ENCODE results near the gene DEF6.

DNA sequence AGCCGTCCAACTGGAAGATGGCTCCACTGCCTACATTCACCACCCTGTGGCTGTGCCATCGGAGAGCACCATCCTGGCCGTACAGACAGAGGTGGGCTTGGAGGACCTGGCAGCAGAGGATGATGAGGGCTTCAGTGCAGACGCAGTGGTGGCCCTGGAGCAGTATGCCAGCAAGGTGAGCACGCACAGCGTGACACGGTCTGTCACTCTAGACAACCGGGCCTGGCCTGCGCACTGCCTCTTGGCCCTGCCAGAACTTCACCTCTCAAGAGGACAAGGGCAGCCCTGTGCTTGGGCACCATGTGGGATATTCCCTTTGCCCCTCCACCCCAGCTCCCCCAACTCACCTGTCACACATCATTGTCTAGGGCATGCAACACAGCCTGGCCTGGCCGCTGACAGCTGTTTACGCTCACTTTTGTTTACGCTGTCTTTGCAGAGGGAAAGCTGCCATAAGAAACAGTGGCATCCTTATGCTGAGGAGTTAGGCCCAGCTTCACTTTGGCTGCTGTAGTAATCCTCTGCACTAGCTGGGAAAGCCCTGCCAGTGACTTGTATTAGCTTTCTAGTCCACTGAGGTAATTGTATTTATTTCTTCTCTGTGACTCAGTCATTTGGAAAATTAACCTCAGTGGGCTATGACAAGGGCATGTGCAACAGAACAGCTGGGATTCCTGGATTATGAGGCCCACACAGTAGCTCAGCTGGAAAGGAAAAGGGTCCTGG is 9.8 kb upstream of the DEF6 start:
- TF ChIP-seq, protein P1, sequence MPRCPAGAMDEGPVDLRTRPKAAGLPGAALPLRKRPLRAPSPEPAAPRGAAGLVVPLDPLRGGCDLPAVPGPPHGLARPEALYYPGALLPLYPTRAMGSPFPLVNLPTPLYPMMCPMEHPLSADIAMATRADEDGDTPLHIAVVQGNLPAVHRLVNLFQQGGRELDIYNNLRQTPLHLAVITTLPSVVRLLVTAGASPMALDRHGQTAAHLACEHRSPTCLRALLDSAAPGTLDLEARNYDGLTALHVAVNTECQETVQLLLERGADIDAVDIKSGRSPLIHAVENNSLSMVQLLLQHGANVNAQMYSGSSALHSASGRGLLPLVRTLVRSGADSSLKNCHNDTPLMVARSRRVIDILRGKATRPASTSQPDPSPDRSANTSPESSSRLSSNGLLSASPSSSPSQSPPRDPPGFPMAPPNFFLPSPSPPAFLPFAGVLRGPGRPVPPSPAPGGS (CRISPR knock-in tag; IDR thresholded peaks at IDR 0.05): no peak
- TF ChIP-seq ARHGAP35 (CRISPR knock-in tag; IDR thresholded peaks at IDR 0.05; ENCODE audit: borderline replicate concordance): no peak
- TF ChIP-seq FOXJ3 (CRISPR knock-in tag; IDR thresholded peaks at IDR 0.05; ENCODE audit: borderline replicate concordance): no peak
- TF ChIP-seq ZBTB1 (CRISPR knock-in tag; IDR thresholded peaks at IDR 0.05; ENCODE audit: borderline replicate concordance): no peak
- TF ChIP-seq POLR2A (IDR thresholded peaks at IDR 0.05; ENCODE audit: insufficient read depth in 1 of 2, low read depth in 2 of 2, low read length in 2 of 2): no peak
- no peak for TF ChIP-seq ZNF383 (CRISPR knock-in tag; IDR thresholded peaks at IDR 0.05; ENCODE audit: borderline replicate concordance)
- TF ChIP-seq, protein P2, sequence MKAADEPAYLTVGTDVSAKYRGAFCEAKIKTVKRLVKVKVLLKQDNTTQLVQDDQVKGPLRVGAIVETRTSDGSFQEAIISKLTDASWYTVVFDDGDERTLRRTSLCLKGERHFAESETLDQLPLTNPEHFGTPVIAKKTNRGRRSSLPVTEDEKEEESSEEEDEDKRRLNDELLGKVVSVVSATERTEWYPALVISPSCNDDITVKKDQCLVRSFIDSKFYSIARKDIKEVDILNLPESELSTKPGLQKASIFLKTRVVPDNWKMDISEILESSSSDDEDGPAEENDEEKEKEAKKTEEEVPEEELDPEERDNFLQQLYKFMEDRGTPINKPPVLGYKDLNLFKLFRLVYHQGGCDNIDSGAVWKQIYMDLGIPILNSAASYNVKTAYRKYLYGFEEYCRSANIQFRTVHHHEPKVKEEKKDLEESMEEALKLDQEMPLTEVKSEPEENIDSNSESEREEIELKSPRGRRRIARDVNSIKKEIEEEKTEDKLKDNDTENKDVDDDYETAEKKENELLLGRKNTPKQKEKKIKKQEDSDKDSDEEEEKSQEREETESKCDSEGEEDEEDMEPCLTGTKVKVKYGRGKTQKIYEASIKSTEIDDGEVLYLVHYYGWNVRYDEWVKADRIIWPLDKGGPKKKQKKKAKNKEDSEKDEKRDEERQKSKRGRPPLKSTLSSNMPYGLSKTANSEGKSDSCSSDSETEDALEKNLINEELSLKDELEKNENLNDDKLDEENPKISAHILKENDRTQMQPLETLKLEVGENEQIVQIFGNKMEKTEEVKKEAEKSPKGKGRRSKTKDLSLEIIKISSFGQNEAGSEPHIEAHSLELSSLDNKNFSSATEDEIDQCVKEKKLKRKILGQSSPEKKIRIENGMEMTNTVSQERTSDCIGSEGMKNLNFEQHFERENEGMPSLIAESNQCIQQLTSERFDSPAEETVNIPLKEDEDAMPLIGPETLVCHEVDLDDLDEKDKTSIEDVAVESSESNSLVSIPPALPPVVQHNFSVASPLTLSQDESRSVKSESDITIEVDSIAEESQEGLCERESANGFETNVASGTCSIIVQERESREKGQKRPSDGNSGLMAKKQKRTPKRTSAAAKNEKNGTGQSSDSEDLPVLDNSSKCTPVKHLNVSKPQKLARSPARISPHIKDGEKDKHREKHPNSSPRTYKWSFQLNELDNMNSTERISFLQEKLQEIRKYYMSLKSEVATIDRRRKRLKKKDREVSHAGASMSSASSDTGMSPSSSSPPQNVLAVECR (CRISPR knock-in tag; IDR thresholded peaks at IDR 0.05; ENCODE audit: borderline replicate concordance): no peak
- TF ChIP-seq, protein P3, sequence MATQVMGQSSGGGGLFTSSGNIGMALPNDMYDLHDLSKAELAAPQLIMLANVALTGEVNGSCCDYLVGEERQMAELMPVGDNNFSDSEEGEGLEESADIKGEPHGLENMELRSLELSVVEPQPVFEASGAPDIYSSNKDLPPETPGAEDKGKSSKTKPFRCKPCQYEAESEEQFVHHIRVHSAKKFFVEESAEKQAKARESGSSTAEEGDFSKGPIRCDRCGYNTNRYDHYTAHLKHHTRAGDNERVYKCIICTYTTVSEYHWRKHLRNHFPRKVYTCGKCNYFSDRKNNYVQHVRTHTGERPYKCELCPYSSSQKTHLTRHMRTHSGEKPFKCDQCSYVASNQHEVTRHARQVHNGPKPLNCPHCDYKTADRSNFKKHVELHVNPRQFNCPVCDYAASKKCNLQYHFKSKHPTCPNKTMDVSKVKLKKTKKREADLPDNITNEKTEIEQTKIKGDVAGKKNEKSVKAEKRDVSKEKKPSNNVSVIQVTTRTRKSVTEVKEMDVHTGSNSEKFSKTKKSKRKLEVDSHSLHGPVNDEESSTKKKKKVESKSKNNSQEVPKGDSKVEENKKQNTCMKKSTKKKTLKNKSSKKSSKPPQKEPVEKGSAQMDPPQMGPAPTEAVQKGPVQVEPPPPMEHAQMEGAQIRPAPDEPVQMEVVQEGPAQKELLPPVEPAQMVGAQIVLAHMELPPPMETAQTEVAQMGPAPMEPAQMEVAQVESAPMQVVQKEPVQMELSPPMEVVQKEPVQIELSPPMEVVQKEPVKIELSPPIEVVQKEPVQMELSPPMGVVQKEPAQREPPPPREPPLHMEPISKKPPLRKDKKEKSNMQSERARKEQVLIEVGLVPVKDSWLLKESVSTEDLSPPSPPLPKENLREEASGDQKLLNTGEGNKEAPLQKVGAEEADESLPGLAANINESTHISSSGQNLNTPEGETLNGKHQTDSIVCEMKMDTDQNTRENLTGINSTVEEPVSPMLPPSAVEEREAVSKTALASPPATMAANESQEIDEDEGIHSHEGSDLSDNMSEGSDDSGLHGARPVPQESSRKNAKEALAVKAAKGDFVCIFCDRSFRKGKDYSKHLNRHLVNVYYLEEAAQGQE (IDR thresholded peaks at IDR 0.05; ENCODE audit: borderline replicate concordance in 1 of 2, low read depth in 1 of 2, low read length in 2 of 2): no peak

Data from HepG2 (cell line).